ENCODE results near the gene CORO6. TPM values are rescaled to one million over a fixed set of nuclear protein-coding genes. Genes with fewer than 3 reads are reported as not detected.

Gene CORO6
- polyA plus RNA-seq, 1 donor (not counting 4 experiments of a cell fraction or from before 2014, with no cell fraction given) = 20.5 TPM

GRCh38 chr17:29650396-29650795 is 27.7 kb upstream of the CORO6 start:
- dilution Hi-C loops (cut with MboI; ENCODE audit: extremely low pct_ligation_motif_present, low sequenced_read_pairs) = no loop called here
- no peaks in the 10 kb centered on the region for H3K9me1 ChIP-seq (ENCODE audit: control insufficient read depth, extremely low read depth, insufficient read depth, low read length)
- no peak overlapping the region for H3K4me3 ChIP-seq (ENCODE audit: control insufficient read depth in 2 of 3, extremely low read depth in 1 of 3, insufficient read depth in 2 of 3, low read depth in 1 of 3, low read length in 3 of 3)
- H3K9ac ChIP-seq (ENCODE audit: control insufficient read depth, extremely low read depth, insufficient read depth, low read length) = no peak overlapping the region
- DNase-seq (ENCODE audit: low read depth, low spot score) (no peak), FAIRE-seq (no peak)
- no peak overlapping the region for H3K4me2 ChIP-seq (ENCODE audit: control insufficient read depth, extremely low read depth, insufficient read depth, low read depth, low read length)
- H3K27ac ChIP-seq (ENCODE audit: control insufficient read depth, insufficient read depth, low read length) = no peak overlapping the region
- H3K36me3 ChIP-seq (ENCODE audit: control insufficient read depth in 2 of 2, extremely low read depth in 1 of 2, insufficient read depth in 2 of 2, low read length in 2 of 2) = peaks cover 3 to 6% of the 10 kb centered on the region in 2 experiments
- no peaks in the 10 kb centered on the region for H3K79me2 ChIP-seq (ENCODE audit: control insufficient read depth, insufficient read depth, low read length)
- no peaks in the 10 kb centered on the region for H3K4me1 ChIP-seq (ENCODE audit: control insufficient read depth, extremely low read depth, insufficient read depth, low read length)
- TF ChIP-seq EZH2 (IDR thresholded peaks at IDR 0.05; ENCODE audit: low read length) (no peak), CTCF (optimal IDR thresholded peaks at IDR 0.05 in 1 of 3, IDR thresholded peaks at IDR 0.05 in 1 of 3, conservative IDR thresholded peaks at IDR 0.05 in 1 of 3; ENCODE audit: extremely low read depth in 1 of 3, insufficient read depth in 2 of 3, low read length in 3 of 3) (no peak)
- no peaks in the 10 kb centered on the region for H4K20me1 ChIP-seq (ENCODE audit: control insufficient read depth, extremely low read depth, insufficient read depth, low read length)
- H2AFZ ChIP-seq (ENCODE audit: control insufficient read depth, low read length) = no peak overlapping the region
- no peaks in the 10 kb centered on the region for H3K9me3 ChIP-seq (ENCODE audit: control insufficient read depth, low read depth, low read length)
- H3K27me3 ChIP-seq (ENCODE audit: control insufficient read depth, extremely low read depth, insufficient read depth, low read length) = no peaks in the 10 kb centered on the region

DNA sequence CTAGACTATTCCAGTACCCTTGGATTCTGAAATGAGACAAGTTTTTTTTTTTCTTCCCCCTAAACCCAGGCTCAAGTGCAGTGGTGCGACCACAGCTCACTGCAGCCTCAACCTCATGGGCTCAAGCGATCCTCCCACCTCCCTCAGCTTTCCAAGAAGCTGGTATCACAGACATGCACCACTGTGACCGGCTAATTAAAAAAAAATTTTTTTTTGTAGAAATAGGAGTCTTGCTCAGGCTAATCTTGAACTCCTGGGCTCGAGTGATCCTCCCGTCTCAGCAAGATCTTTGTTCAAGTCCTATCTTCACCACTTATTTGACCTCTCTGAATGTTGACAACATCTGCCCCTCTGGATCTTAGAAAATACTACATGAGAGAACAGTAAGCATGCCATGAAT is 26.6 kb upstream of the CORO6 start:
- H3K9ac ChIP-seq (ENCODE audit: control insufficient read depth, extremely low read depth, insufficient read depth, low read length) = no peak overlapping the region
- H3K9me3 ChIP-seq (ENCODE audit: control insufficient read depth, low read depth, low read length) = no peaks in the 10 kb centered on the region
- H3K4me1 ChIP-seq (ENCODE audit: control insufficient read depth, extremely low read depth, insufficient read depth, low read length) = no peaks in the 10 kb centered on the region
- H3K27me3 ChIP-seq (ENCODE audit: control insufficient read depth, extremely low read depth, insufficient read depth, low read length) = no peaks in the 10 kb centered on the region
- no peak for FAIRE-seq
- dilution Hi-C loops (cut with MboI; ENCODE audit: extremely low pct_ligation_motif_present, low sequenced_read_pairs) = no loop called here
- H4K20me1 ChIP-seq (ENCODE audit: control insufficient read depth, extremely low read depth, insufficient read depth, low read length) = no peaks in the 10 kb centered on the region
- H3K36me3 ChIP-seq (ENCODE audit: control insufficient read depth in 2 of 2, extremely low read depth in 1 of 2, insufficient read depth in 2 of 2, low read length in 2 of 2) = peaks cover 1 to 6% of the 10 kb centered on the region in 2 experiments
- no peak overlapping the region for H3K4me3 ChIP-seq (ENCODE audit: control insufficient read depth in 2 of 3, extremely low read depth in 1 of 3, insufficient read depth in 2 of 3, low read depth in 1 of 3, low read length in 3 of 3)
- no peak for DNase-seq (ENCODE audit: low read depth, low spot score)
- H3K9me1 ChIP-seq (ENCODE audit: control insufficient read depth, extremely low read depth, insufficient read depth, low read length) = no peaks in the 10 kb centered on the region
- no peak overlapping the region for H2AFZ ChIP-seq (ENCODE audit: control insufficient read depth, low read length)
- no peak for TF ChIP-seq EZH2 (IDR thresholded peaks at IDR 0.05; ENCODE audit: low read length)
- no peak for TF ChIP-seq CTCF (optimal IDR thresholded peaks at IDR 0.05 in 1 of 3, IDR thresholded peaks at IDR 0.05 in 1 of 3, conservative IDR thresholded peaks at IDR 0.05 in 1 of 3; ENCODE audit: extremely low read depth in 1 of 3, insufficient read depth in 2 of 3, low read length in 3 of 3)
- no peaks in the 10 kb centered on the region for H3K79me2 ChIP-seq (ENCODE audit: control insufficient read depth, insufficient read depth, low read length)
- no peak overlapping the region for H3K27ac ChIP-seq (ENCODE audit: control insufficient read depth, insufficient read depth, low read length)
- H3K4me2 ChIP-seq (ENCODE audit: control insufficient read depth, extremely low read depth, insufficient read depth, low read depth, low read length) = no peak overlapping the region

Data from keratinocyte (primary cell).